Measurements from ENCODE around the gene PDCD4. TPM values are rescaled to one million over a fixed set of nuclear protein-coding genes. Genes with fewer than 3 reads are reported as not detected.

PDCD4 gene
- total RNA-seq, 1 experiment from 2014 or later = 63.0 TPM

- TF ChIP-seq CTCF (IDR thresholded peaks at IDR 0.05 in 2 of 3, conservative IDR thresholded peaks at IDR 0.05 in 1 of 3; ENCODE audit: borderline replicate concordance in 1 of 3, insufficient read depth in 1 of 3, low read depth in 2 of 3, low read length in 2 of 3) = peak in 1 of 3 experiments; percentile 35; a peak in 1 of 6 replicates
- TF ChIP-seq EGR1 (IDR thresholded peaks at IDR 0.05; ENCODE audit: low read depth) = no peak
- 0 out of 2 replicates have a peak, but pooled peaks have one; percentile 9 for TF ChIP-seq RAD21 (IDR thresholded peaks at IDR 0.05; ENCODE audit: low read depth)
- TF ChIP-seq CEBPB (IDR thresholded peaks at IDR 0.05; ENCODE audit: low read depth) = peak; percentile 79; the same call in 1 of the 2 replicates
- TF ChIP-seq SRF (IDR thresholded peaks at IDR 0.05; ENCODE audit: low read depth) = no peak
Observed at GRCh38 chr10:110872145-110872983, 636 bp downstream of the PDCD4 start (continued).

- Histone ChIP-seq H3K4me3 (replicated peaks in 1 of 2; ENCODE audit: low read depth in 1 of 2, low read length in 2 of 2) (peak overlapping the region; percentile 65 to 67), H3K27me3 (ENCODE audit: insufficient read depth, low read length) (no peaks in the 10 kb centered on the region), H3K4me1 (ENCODE audit: control insufficient read depth in 1 of 2, insufficient read depth in 2 of 2, low read length in 2 of 2) (peaks cover 14 to 20% of the 10 kb centered on the region in 2 experiments; a peak in 3 of 4 replicates), H4K20me1 (ENCODE audit: insufficient read depth) (no peaks in the 10 kb centered on the region), H3K4me2 (ENCODE audit: low read length) (peak overlapping the region; percentile 88), H3K9me3 (ENCODE audit: control insufficient read depth in 1 of 2, insufficient read depth in 1 of 2, low read depth in 1 of 2, low read length in 2 of 2) (no peaks in the 10 kb centered on the region), H2AFZ (ENCODE audit: low read depth, low read length, poor library complexity, severe bottlenecking) (peak overlapping the region; percentile 33), H3K9me2 (ENCODE audit: insufficient read depth) (no peaks in the 10 kb centered on the region), H3K27ac (ENCODE audit: low read depth, low read length) (peak overlapping the region; percentile 60; the same call in 1 of the 2 replicates), H3K79me2 (ENCODE audit: insufficient read depth, low read length) (no peaks in the 10 kb centered on the region), H3K9ac (ENCODE audit: low read length) (peak overlapping the region; percentile 68), H3K36me3 (ENCODE audit: control insufficient read depth in 1 of 2, insufficient read depth in 2 of 2, low read length in 2 of 2) (0 out of 4 replicates have a peak, but pooled peaks cover 0 to 2% of the 10 kb centered on the region in 2 experiments)
- intact Hi-C loops (cut with micrococcal nuclease) = no loop called here
- RAD21 ChIA-PET (ENCODE audit: low non-redundant PET in 1 of 2, low total read pairs in 2 of 2, uncharacterized antibody in 2 of 2, unreplicated experiment in 2 of 2) = no interaction called here
- no peak for TF ChIP-seq EGR1 (IDR thresholded peaks at IDR 0.05; ENCODE audit: low read depth)
- TF ChIP-seq SRF (IDR thresholded peaks at IDR 0.05; ENCODE audit: low read depth) = no peak
- no peak for TF ChIP-seq ELF1 (IDR thresholded peaks at IDR 0.05; ENCODE audit: borderline replicate concordance, low read depth)
- CTCF ChIA-PET = no interaction called here
- DNase-seq (ENCODE audit: low read depth, low spot score) = no peak
- POLR2A ChIA-PET = no interaction called here
- ATAC-seq = no peak
- TSS peak; percentile 61 for BruUV-seq (replicated peaks)
Observed at GRCh38 chr10:110872984-110873923, 1.5 kb downstream of the PDCD4 start.

Measured in HCT116 (cell line).